GM12878 (cell line): ENCODE measurements around the gene DHPS. TPM values are rescaled to one million over a fixed set of nuclear protein-coding genes. Genes with fewer than 3 reads are reported as not detected.

Experiments used
- ATAC-seq: fragments of 200-7000 bp; cut with Tn5 transposase; 3 replicates; pipeline ENCODE4 v1.9.1; 2020; ENCODE audit warnings: mild to moderate bottlenecking, moderate library complexity
- BruUV-seq: library from RNA; stranded (reverse); fragments of 400-500 nt; replicated peaks from 2 replicates; lab custom pipeline; 2021; lab: Mats Ljungman, UMichigan
- CTCF ChIA-PET: fragments of 300-600 bp; sonication (Branson Sonifier 250); formaldehyde crosslinking; extraction: SDS; loops from one replicate; lab custom pipeline; 2021; ENCODE audit warnings: inconsistent platforms; lab: Yijun Ruan, JAX
- POLR2A ChIA-PET: fragments of 350-600 bp; formaldehyde crosslinking; extraction: SDS; loops from one replicate; lab custom pipeline; 2021; ENCODE audit warnings: inconsistent platforms; lab: Charles Lee
- RAD21 ChIA-PET: fragments of 300-600 bp; sonication (Branson Sonifier 250); formaldehyde crosslinking; loops from one replicate; lab custom pipeline; 2023; ENCODE audit warnings: antibody characterized with exemption; ENCODE audit not compliant: unreplicated experiment; lab: Charles Lee
- SMC1A ChIA-PET: fragments of 300-600 bp; sonication (Branson Sonifier 250); formaldehyde crosslinking; loops from one replicate; lab custom pipeline; 2023; ENCODE audit not compliant: unreplicated experiment, uncharacterized antibody; lab: Charles Lee
- DNase-seq: peaks from one replicate; pipeline ENCODE4 v3.0.0-alpha.2; 2011; ENCODE audit warnings: low read depth, low spot score
- FAIRE-seq: peaks from 3 replicates; lab custom pipeline; 2011; peaks lifted over from hg19 to GRCh38; lab: Jason Lieb, UNC
- H2AFZ ChIP-seq: 2 replicates; pipeline ENCODE4 v1.6.0; 2011; ENCODE audit warnings: low read depth, low read length, control low read depth; ENCODE audit not compliant: control insufficient read depth
- H3K27ac ChIP-seq: 2 replicates; pipeline ENCODE4 v1.5.1; 2011; ENCODE audit warnings: control low read depth; ENCODE audit not compliant: control insufficient read depth, insufficient read depth
- H3K27me3 ChIP-seq, 2 experiments: replicated peaks in 1 of 2; 2 replicates each; pipeline versions ENCODE4 v1.6.0 to v1.6.1; 2011; ENCODE audit warnings: low read length in 1 of 2; ENCODE audit not compliant: control insufficient read depth in 2 of 2, insufficient read depth in 2 of 2
- H3K36me3 ChIP-seq, 2 experiments: 2 replicates each; pipeline ENCODE4 v1.5.1; 2011; ENCODE audit warnings: low read length in 1 of 2; ENCODE audit not compliant: control insufficient read depth in 2 of 2, insufficient read depth in 2 of 2
- H3K4me1 ChIP-seq: 2 replicates; pipeline ENCODE4 v1.6.1; 2011; ENCODE audit warnings: mild to moderate bottlenecking, low read length, moderate library complexity, mixed read lengths; ENCODE audit not compliant: control insufficient read depth, insufficient read depth
- H3K4me2 ChIP-seq: 2 replicates; pipeline ENCODE4 v1.6.0; 2011; ENCODE audit warnings: control low read depth; ENCODE audit not compliant: control insufficient read depth, insufficient read depth
- H3K4me3 ChIP-seq: fragments of 200-600 bp; sonication (generic); 2 replicates; pipeline ENCODE4 v1.5.1; 2016
- H3K79me2 ChIP-seq: 2 replicates; pipeline ENCODE4 v1.6.0; 2011; ENCODE audit warnings: low read length; ENCODE audit not compliant: control insufficient read depth, insufficient read depth
- H3K9ac ChIP-seq: 2 replicates; pipeline ENCODE4 v1.8.0; 2011; ENCODE audit warnings: low read length, control low read depth, mixed read lengths; ENCODE audit not compliant: control insufficient read depth, insufficient read depth
- H3K9me3 ChIP-seq: replicated peaks from 3 replicates; pipeline ENCODE4 v1.5.1; 2011; ENCODE audit warnings: mild to moderate bottlenecking, low read length; ENCODE audit not compliant: control insufficient read depth, insufficient read depth
- H4K20me1 ChIP-seq: 2 replicates; pipeline ENCODE4 v1.6.0; 2011; ENCODE audit not compliant: control insufficient read depth, insufficient read depth
- ASH2L ChIP-seq: fragments of 300-600, 200-600 bp; sonication (generic); IDR thresholded peaks from 2 replicates; pipeline ENCODE4 v1.6.1; 2017; ENCODE audit warnings: low read depth, mild to moderate bottlenecking, borderline replicate concordance
- BACH1 ChIP-seq: fragments of 450-650 bp; IDR thresholded peaks from 2 replicates; pipeline ENCODE4 v1.6.1; 2017; ENCODE audit warnings: mild to moderate bottlenecking, borderline replicate concordance
- BHLHE40 ChIP-seq, 2 experiments: fragments of 450-650 bp in 1 of 2; IDR thresholded peaks; 2 replicates each; pipeline ENCODE4 v1.6.1; 2011 to 2017; ENCODE audit warnings: low read depth in 2 of 2, borderline replicate concordance in 1 of 2, improper control_type of control experiment in 1 of 2, low read length in 1 of 2, mild to moderate bottlenecking in 1 of 2
- CREB1 ChIP-seq: IDR thresholded peaks from 2 replicates; pipeline ENCODE4 v1.6.1; 2012; ENCODE audit warnings: low read depth, mild to moderate bottlenecking, inconsistent platforms
- GATAD2B ChIP-seq: fragments of 450-650 bp; conservative IDR thresholded peaks from 2 replicates; pipeline ENCODE4 v1.6.1; 2017; ENCODE audit warnings: low read depth, mild to moderate bottlenecking, moderate library complexity
- NFIC ChIP-seq: IDR thresholded peaks from 2 replicates; pipeline ENCODE4 v1.6.1; 2012; ENCODE audit warnings: low read depth, mild to moderate bottlenecking, inconsistent platforms, low read length, moderate library complexity
- POLR2A ChIP-seq: IDR thresholded peaks from 2 replicates; pipeline ENCODE4 v1.6.1; 2011; ENCODE audit warnings: low read depth, mild to moderate bottlenecking, low read length
- POLR2AphosphoS5 ChIP-seq: IDR thresholded peaks from 2 replicates; pipeline ENCODE4 v1.6.1; 2011; ENCODE audit warnings: mild to moderate bottlenecking, low read length, inconsistent platforms
- RBBP5 ChIP-seq: fragments of 200-600 bp; sonication (generic); conservative IDR thresholded peaks from 2 replicates; pipeline ENCODE4 v1.6.1; 2016
- STAT1 ChIP-seq: fragments of 450-650 bp; conservative IDR thresholded peaks from 2 replicates; pipeline ENCODE4 v1.6.1; 2014; ENCODE audit warnings: antibody characterized with exemption, mild to moderate bottlenecking
- TBL1XR1 ChIP-seq: IDR thresholded peaks from 2 replicates; pipeline ENCODE4 v1.6.1; 2012; ENCODE audit warnings: low read depth, low read length, improper control_type of control experiment
- YBX1 ChIP-seq: fragments of 450-650 bp; IDR thresholded peaks from 2 replicates; pipeline ENCODE4 v1.6.1; 2016; ENCODE audit warnings: antibody characterized with exemption
- ZBTB33 ChIP-seq: fragments of 450-650 bp; IDR thresholded peaks from 2 replicates; pipeline ENCODE4 v1.6.1; 2017; ENCODE audit warnings: mild to moderate bottlenecking
- WGBS: methylation state at CpG from one replicate; pipeline ENCODE4 v1.1.6; 2016; ENCODE audit warnings: low lambda C conversion rate; ENCODE audit not compliant: insufficient replicate concordance, insufficient coverage; ENCODE audit errors: missing lambda C conversion rate; 5-methylcytosine and 5-hydroxymethylcytosine counted together
- in situ Hi-C: fragments of 300-500 bp; cut with MboI; formaldehyde crosslinking; loops from 9 replicates; pipeline ENCODE4 v1.14.3; 2018; ENCODE audit warnings: mixed read lengths
- intact Hi-C: fragments of 100-400 bp; cut with micrococcal nuclease; formaldehyde crosslinking; loops from one replicate; pipeline ENCODE4 v1.14.2; 2022; ENCODE audit not compliant: unreplicated experiment
- polyA plus RNA-seq, 11 experiments: library from polyadenylated mRNA; depleted of rRNA in 4 of 11; unstranded in 6 of 11; stranded (reverse) in 5 of 11; fragments of >200 nt; fragmentation: Nextera tagmentation in 4 of 11; fragmentation: Illumina TruSeq in 1 of 11; extraction: Ambion mirVana in 4 of 11; extraction: Trizol in 1 of 11; gene quantifications; 1 replicate in 1 of 11; 2 replicates in 10 of 11; pipeline versions ENCODE4 v1.2.1 to v1.2.3, GENCODE V29; 2011 to 2016; ENCODE audit warnings: inconsistent platforms in 2 of 11, missing spikeins in 2 of 11, low read depth in 1 of 11
- total RNA-seq, 4 experiments: library from RNA; depleted of rRNA in 3 of 4; stranded (reverse); fragments of >200 nt in 3 of 4; fragmentation: Illumina TruSeq in 1 of 4; extraction: Trizol in 1 of 4; gene quantifications; 2 replicates each; pipeline versions ENCODE4 v1.2.1 to v1.2.3, GENCODE V29; 2013 to 2021
- TF ChIP-seq, protein P1 (sequence below): fragments of 450-650 bp; IDR thresholded peaks from 2 replicates; pipeline ENCODE4 v1.6.1; 2017; ENCODE audit warnings: low read depth, mild to moderate bottlenecking, moderate library complexity
- TF ChIP-seq, protein P2 (sequence below): fragments of 450-650 bp; conservative IDR thresholded peaks from 2 replicates; pipeline ENCODE4 v1.6.1; 2017; ENCODE audit warnings: mild to moderate bottlenecking, moderate library complexity

The DHPS gene
- total and polyA plus RNA-seq, 10 of the 15 experiments (the other 5 are each of a cell fraction or from before 2014, with no cell fraction given) = 36.4 to 104 (median 83.4) TPM

GRCh38 chr19:12695096-12695495 is 13.4 kb upstream of the DHPS start:
- no TSS peak for BruUV-seq

More at GRCh38 chr19:12695096-12695495, 13.4 kb upstream of the DHPS start:
- intact Hi-C loops = no loop called here
- Histone ChIP-seq H3K27me3 (no peaks in the 10 kb centered on the region), H2AFZ (no peak overlapping the region), H3K79me2 (no peaks in the 10 kb centered on the region), H3K4me3 (no peak overlapping the region), H3K9ac (no peak overlapping the region)
- no peak for DNase-seq
- RAD21 ChIA-PET = no interaction called here
- TF ChIP-seq TBL1XR1 = no peak
- TF ChIP-seq POLR2AphosphoS5 = no peak
- TF ChIP-seq GATAD2B = no peak
- TF ChIP-seq NFIC = no peak
- TF ChIP-seq YBX1 = no peak
- no peak for TF ChIP-seq RBBP5
- TF ChIP-seq, protein P1, sequence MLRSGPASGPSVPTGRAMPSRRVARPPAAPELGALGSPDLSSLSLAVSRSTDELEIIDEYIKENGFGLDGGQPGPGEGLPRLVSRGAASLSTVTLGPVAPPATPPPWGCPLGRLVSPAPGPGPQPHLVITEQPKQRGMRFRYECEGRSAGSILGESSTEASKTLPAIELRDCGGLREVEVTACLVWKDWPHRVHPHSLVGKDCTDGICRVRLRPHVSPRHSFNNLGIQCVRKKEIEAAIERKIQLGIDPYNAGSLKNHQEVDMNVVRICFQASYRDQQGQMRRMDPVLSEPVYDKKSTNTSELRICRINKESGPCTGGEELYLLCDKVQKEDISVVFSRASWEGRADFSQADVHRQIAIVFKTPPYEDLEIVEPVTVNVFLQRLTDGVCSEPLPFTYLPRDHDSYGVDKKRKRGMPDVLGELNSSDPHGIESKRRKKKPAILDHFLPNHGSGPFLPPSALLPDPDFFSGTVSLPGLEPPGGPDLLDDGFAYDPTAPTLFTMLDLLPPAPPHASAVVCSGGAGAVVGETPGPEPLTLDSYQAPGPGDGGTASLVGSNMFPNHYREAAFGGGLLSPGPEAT = no peak
- TF ChIP-seq POLR2A = no peak
- no peak for TF ChIP-seq BACH1
- no peak for TF ChIP-seq STAT1
- no peak for TF ChIP-seq CREB1
- no peak for TF ChIP-seq ASH2L
- no peak for TF ChIP-seq BHLHE40 (IDR thresholded peaks at IDR 0.05; ENCODE audit: borderline replicate concordance in 1 of 2, low read depth in 2 of 2, low read length in 1 of 2)
- TF ChIP-seq, protein P2, sequence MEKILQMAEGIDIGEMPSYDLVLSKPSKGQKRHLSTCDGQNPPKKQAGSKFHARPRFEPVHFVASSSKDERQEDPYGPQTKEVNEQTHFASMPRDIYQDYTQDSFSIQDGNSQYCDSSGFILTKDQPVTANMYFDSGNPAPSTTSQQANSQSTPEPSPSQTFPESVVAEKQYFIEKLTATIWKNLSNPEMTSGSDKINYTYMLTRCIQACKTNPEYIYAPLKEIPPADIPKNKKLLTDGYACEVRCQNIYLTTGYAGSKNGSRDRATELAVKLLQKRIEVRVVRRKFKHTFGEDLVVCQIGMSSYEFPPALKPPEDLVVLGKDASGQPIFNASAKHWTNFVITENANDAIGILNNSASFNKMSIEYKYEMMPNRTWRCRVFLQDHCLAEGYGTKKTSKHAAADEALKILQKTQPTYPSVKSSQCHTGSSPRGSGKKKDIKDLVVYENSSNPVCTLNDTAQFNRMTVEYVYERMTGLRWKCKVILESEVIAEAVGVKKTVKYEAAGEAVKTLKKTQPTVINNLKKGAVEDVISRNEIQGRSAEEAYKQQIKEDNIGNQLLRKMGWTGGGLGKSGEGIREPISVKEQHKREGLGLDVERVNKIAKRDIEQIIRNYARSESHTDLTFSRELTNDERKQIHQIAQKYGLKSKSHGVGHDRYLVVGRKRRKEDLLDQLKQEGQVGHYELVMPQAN = no peak
- TF ChIP-seq ZBTB33 = no peak
- TF ChIP-seq, all 136 proteins: peak for 0
- no peak for FAIRE-seq
- Histone ChIP-seq H4K20me1 (no peaks in the 10 kb centered on the region), H3K36me3 (peaks cover 0 to 4% of the 10 kb centered on the region in 2 experiments; a peak in 3 of 4 replicates), H3K9me3 (no peaks in the 10 kb centered on the region), H3K4me1 (peaks cover 9% of the 10 kb centered on the region), H3K4me2 (no peak overlapping the region), H3K27ac (no peak overlapping the region)
- ChIA-PET CTCF (interaction anchor here (1.2 to 1.5 kb wide), 2 partner anchors 17 to 71 kb away, joined by 3 to 7 read pairs; no protein-coding TSS in a partner anchor), SMC1A (interaction anchor here (0.7 kb wide), 1 partner anchor 9 kb away, joined by 3 read pairs; no protein-coding TSS in a partner anchor), POLR2A (interaction anchor here (1.1 kb wide), 1 partner anchor 13 kb away, joined by 4 read pairs; no protein-coding TSS in a partner anchor)
- no peak for ATAC-seq
- in situ Hi-C loops = no loop called here
- 24% methylated on average over 2 of the region's 2 CpGs for WGBS
